KOPT-K1 (cell line): ENCODE results near the gene SLC25A31.

Source experiments
- H3K27ac ChIP-seq: fragments of 200-600 bp; sonication (generic); 2 replicates; pipeline ENCODE4 v1.5.1; 2016; ENCODE audit warnings: antibody characterized with exemption, mild to moderate bottlenecking, low read depth, low read length; ENCODE audit not compliant: poor library complexity, severe bottlenecking
- H3K36me3 ChIP-seq: fragments of 200-600 bp; sonication (generic); 2 replicates; pipeline ENCODE4 v1.5.1; 2017; ENCODE audit warnings: antibody characterized with exemption, mild to moderate bottlenecking, low read length, moderate library complexity; ENCODE audit not compliant: insufficient read depth
- H3K9me3 ChIP-seq: fragments of 200-600 bp; sonication (generic); 2 replicates; pipeline ENCODE4 v1.5.1; 2017; ENCODE audit warnings: antibody characterized with exemption, low read length, mild to moderate bottlenecking; ENCODE audit not compliant: insufficient read depth, poor library complexity, severe bottlenecking

Gene SLC25A31

GRCh38 chr4:127730142-127730913 lies at the start of gene SLC25A31:
SLC25A31 (plus strand) TSS chr4:127730400; CDS start chr4:127730546, 146 bp downstream.
- H3K9me3 ChIP-seq = no peaks in the 10 kb centered on the region
- H3K27ac ChIP-seq = no peak within 1 kb of the TSS

GRCh38 chr4:127685292-127685691 lies 44.9 kb upstream of the SLC25A31 start:
- Histone ChIP-seq H3K9me3 (no peaks in the 10 kb centered on the region), H3K27ac (no peak overlapping the region), H3K36me3 (no peaks in the 10 kb centered on the region)

More at GRCh38 chr4:127730142-127730913, at the start of gene SLC25A31:
- H3K36me3 ChIP-seq = no peaks in the 10 kb centered on the region

DNA sequence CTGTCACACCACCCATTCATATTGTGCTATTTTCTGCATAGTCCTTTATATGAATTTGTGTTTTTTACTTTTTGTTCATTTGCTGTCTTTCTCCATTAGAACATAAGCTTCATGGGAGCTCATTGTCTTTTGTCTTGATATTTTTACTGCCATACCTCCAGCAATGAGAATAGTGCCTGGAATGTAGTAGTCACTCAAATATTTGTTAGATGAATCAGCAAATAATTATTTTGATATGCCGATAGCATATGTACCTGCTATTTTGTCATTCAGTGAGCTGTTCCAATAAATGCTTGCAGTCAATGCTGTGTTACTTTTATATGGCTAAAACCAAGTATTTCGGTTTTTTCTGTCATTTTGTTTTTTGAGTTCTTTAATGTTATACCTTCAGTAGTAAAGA lies 43.5 kb upstream of the SLC25A31 start:
- H3K9me3 ChIP-seq = no peaks in the 10 kb centered on the region
- H3K27ac ChIP-seq = no peak overlapping the region
- H3K36me3 ChIP-seq = no peaks in the 10 kb centered on the region

- H3K36me3 ChIP-seq = no peaks in the 10 kb centered on the region
- no peak overlapping the region for H3K27ac ChIP-seq
- no peaks in the 10 kb centered on the region for H3K9me3 ChIP-seq
These were observed 42.6 kb upstream of the SLC25A31 start for GRCh38 chr4:127687580-127687979.

DNA sequence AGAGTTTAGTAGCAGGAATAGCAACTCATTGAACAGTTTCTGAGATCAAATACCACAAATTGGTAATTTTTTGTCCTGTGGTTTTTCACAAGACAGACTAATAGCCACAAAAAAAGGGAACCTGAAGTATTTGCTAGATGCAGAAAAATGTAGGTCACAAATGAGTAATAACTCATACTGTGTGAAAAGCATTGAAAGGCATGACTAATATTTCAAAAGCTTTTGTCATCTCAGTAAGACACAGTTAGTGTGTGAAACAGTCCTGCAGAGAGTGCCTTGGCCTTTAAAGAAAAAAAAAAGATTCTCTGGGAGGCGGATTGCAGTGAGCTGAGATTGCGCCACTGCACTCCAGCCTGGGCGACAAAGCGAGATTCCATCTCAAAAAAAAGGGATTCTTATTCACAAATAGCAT lies 31.4 kb upstream of the SLC25A31 start:
- Histone ChIP-seq H3K27ac (no peak overlapping the region), H3K36me3 (no peaks in the 10 kb centered on the region), H3K9me3 (no peaks in the 10 kb centered on the region)

DNA sequence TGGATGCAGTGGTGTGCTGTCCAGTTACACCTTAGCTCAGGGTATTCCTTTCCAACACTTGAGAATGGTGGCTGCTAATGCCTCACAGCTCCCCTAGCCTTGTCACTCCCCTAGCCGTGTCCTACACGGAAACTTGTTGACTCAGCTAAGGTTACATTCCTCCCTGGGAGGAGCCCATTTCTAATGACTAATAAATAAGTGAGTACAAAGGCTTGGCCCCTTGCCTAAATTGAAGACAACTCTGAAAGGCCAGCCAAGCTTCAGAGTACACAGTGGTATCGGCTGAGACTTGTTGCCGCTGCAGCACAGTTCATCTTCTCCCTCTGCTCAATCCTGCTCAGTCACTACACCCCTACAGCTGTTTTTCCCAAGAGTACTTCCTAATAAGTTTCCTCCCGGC lies 21.2 kb upstream of the SLC25A31 start:
- Histone ChIP-seq H3K9me3 (no peaks in the 10 kb centered on the region), H3K36me3 (no peaks in the 10 kb centered on the region), H3K27ac (no peak overlapping the region)

- no peaks in the 10 kb centered on the region for H3K9me3 ChIP-seq
- H3K27ac ChIP-seq = no peak overlapping the region
- H3K36me3 ChIP-seq = no peaks in the 10 kb centered on the region
These were observed 20.7 kb upstream of the SLC25A31 start for GRCh38 chr4:127709456-127709855.

GRCh38 chr4:127731406-127731805 lies 1.2 kb downstream of the SLC25A31 start:
- Histone ChIP-seq H3K36me3 (no peaks in the 10 kb centered on the region), H3K9me3 (no peaks in the 10 kb centered on the region), H3K27ac (no peak overlapping the region)

DNA sequence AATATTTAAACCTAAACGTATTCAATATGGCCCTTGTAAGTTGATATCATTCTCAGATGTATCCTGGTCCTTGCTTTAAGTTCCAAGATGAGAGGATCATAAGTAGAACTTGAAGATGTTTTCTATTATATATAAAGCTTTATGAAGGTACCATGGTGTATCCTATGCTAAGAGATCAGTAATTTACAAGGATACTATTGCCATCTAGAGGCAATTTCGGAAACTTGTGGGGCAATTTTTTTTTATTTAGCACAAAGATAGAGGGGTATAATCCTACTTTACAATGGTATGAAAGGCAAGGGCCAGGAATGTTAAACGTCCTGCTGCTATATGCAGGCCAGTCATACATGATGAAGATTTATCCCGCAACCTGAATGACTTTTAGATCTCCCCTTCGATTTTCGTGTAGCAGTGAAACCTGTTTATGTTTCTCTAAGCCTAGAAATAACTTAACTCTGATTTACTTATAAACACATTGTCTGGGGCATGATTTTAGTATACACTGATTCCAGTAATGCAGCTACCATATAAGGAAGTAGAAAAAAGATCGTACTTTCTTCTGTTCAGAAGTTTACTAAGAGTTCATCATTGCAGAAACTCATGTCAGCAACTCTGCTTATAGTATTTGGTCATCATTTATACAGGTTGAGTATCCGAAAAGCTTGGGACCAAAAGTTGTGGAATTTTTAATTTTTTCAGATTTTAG lies 2.6 kb downstream of the SLC25A31 start:
- Histone ChIP-seq H3K9me3 (no peaks in the 10 kb centered on the region), H3K36me3 (no peaks in the 10 kb centered on the region), H3K27ac (no peak overlapping the region)

DNA sequence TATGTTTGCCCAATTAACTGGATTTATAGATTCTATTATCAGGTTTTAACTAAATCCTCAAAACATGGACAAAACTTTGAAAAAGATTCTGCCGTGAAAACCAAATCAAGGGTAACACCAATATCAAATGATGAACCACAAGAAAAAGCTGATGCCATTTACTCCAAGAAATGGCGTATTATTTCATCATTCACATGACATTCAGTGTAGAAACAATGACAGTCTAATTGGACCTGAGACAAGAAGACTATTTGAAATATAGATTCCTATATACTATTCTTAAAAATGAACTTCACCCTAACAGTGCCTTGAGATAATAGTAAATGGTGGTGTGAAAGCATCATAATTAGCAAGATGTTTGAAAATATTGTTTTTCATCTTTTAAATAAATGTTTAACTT lies 4.8 kb downstream of the SLC25A31 start:
- H3K27ac ChIP-seq = no peak overlapping the region
- H3K9me3 ChIP-seq = no peaks in the 10 kb centered on the region
- no peaks in the 10 kb centered on the region for H3K36me3 ChIP-seq

- Histone ChIP-seq H3K36me3 (no peaks in the 10 kb centered on the region), H3K27ac (no peak overlapping the region), H3K9me3 (peaks cover under 1% of the 10 kb centered on the region)
These were observed 7.1 kb downstream of the SLC25A31 start for GRCh38 chr4:127737295-127737694.

GRCh38 chr4:127741247-127741646 lies 11.0 kb downstream of the SLC25A31 start:
- peaks cover 8% of the 10 kb centered on the region for H3K9me3 ChIP-seq
- no peaks in the 10 kb centered on the region for H3K36me3 ChIP-seq
- H3K27ac ChIP-seq = no peak overlapping the region

DNA sequence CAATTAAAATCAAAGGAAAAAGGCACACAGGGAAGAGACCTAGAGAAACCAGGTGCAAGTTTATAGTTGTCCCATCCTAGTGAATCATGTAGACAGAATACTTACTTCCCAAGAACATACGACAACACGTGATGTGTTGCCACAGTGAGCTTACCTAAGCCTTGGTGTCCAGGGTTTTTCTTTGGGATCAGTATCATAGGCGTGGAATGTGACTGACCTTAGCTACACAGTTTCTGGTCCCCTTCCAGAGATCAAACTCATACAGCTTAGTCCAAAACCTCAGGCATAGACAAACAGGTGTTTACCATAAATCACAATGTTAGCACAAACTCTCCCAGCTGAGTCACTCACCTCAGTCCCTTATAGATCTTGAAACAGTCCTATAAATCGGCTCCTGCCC lies 17.7 kb downstream of the SLC25A31 start:
- no peak overlapping the region for H3K27ac ChIP-seq
- H3K9me3 ChIP-seq = peaks cover 27% of the 10 kb centered on the region
- no peaks in the 10 kb centered on the region for H3K36me3 ChIP-seq

DNA sequence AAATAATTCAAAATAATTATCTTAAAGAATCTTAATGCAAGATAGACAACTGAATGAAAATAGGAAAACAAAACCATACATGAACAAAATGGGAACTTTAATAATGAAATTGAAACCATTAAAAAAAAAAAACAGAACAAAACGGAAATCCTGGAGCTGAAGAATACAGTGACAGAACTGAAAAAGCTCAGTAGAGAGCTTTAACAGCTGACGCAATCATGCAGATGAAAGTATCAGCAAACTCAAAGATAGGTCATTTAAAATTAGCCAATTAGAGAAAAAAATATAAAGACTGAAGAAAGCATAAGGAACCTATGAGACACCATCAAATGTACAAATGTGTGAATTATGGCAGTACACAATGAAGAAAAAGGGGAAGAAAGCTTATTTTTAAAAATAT lies 18.8 kb downstream of the SLC25A31 start:
- Histone ChIP-seq H3K9me3 (peaks cover 26% of the 10 kb centered on the region), H3K36me3 (no peaks in the 10 kb centered on the region)

GRCh38 chr4:127756906-127757305 lies 26.7 kb downstream of the SLC25A31 start:
- no peaks in the 10 kb centered on the region for H3K9me3 ChIP-seq
- H3K36me3 ChIP-seq = no peaks in the 10 kb centered on the region
- H3K27ac ChIP-seq = no peak overlapping the region

More for the DNA sequence above, 18.8 kb downstream of the SLC25A31 start:
- H3K27ac ChIP-seq = no peak overlapping the region
